ENCODE results near the gene EPHA2.
A peak's percentile ranks its signal among the peaks of the same experiment; 100 is the strongest.

DNA sequence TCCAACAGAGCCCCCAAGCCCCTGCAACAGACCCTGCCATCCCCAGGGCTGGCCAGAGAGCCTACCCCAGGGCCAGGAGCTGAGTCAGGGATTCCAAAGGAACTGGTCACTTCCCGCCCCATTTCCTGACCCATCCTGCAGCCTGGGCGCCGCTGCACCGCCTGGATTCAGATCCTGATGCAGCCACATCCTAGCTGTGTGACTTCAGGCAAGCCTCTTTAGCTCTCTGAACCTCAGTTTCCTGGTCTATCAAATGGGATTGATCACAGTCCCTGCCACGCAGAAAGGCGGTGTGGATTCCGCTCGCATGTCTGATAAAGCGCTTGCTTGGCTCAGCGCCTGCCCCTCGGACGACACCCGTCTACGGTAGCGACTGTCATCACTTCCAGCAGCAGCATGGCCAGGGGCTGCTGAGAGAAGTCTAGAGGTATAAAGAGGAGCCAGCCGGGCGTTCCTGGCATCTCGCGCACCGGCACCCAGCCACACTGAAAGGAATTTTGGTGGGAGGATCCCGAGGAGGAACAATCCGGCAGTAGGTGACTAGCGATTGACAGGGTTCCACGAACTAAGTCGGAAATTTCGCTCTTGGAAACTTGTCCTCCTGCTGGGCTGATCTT is 10.1 kb downstream of the EPHA2 start:
- no peak for TF ChIP-seq CTCF (IDR thresholded peaks at IDR 0.05)
- no peak for TF ChIP-seq ELF1 (IDR thresholded peaks at IDR 0.05)
- no peak for TF ChIP-seq ZBTB33 (IDR thresholded peaks at IDR 0.05; ENCODE audit: borderline replicate concordance, low read depth)
- peak; percentile 32 for TF ChIP-seq PBX3 (IDR thresholded peaks at IDR 0.05)
- no peak for TF ChIP-seq MEF2A (IDR thresholded peaks at IDR 0.05; ENCODE audit: borderline replicate concordance, low read depth)
- no peak for TF ChIP-seq SMC3 (IDR thresholded peaks at IDR 0.05; ENCODE audit: low read depth, low read length)
- peak; percentile 56 for TF ChIP-seq TCF12 (IDR thresholded peaks at IDR 0.05)
- TF ChIP-seq NRF1 (IDR thresholded peaks at IDR 0.05; ENCODE audit: low read depth, low read length) = no peak
- TF ChIP-seq REST (IDR thresholded peaks at IDR 0.05; ENCODE audit: low read depth, low read length) = 0 out of 2 replicates have a peak, but pooled peaks have one; percentile 34
- no peak for TF ChIP-seq SIN3A (IDR thresholded peaks at IDR 0.05; ENCODE audit: borderline replicate concordance, low read depth, low read length)
- TF ChIP-seq USF1 (IDR thresholded peaks at IDR 0.05; ENCODE audit: borderline replicate concordance, low read depth) = no peak
- no peak for TF ChIP-seq RCOR1 (IDR thresholded peaks at IDR 0.05; ENCODE audit: low read length)
